DND-41 (cell line): ENCODE results near the gene NAPA.

Experiments
- ATAC-seq: fragments of 200-7000 bp; cut with Tn5 transposase; 3 replicates; pipeline ENCODE4 v1.9.1; 2021; ENCODE audit warnings: low read depth; ENCODE audit not compliant: insufficient read depth
- DNase-seq: peaks from one replicate; pipeline ENCODE4 v3.0.0-alpha.2; 2020
- H2AFZ ChIP-seq: 2 replicates; pipeline ENCODE4 v1.6.0; 2012; ENCODE audit warnings: low read depth, low read length
- H3K27ac ChIP-seq: 2 replicates; pipeline ENCODE4 v1.5.1; 2012; ENCODE audit warnings: low read length, inconsistent platforms
- H3K27me3 ChIP-seq: fragments of 200-600 bp; sonication (generic); 2 replicates; pipeline ENCODE4 v1.6.0; 2012; ENCODE audit warnings: low read length, mild to moderate bottlenecking, inconsistent platforms; ENCODE audit not compliant: insufficient read depth, poor library complexity
- H3K36me3 ChIP-seq: 2 replicates; pipeline ENCODE4 v1.5.1; 2012; ENCODE audit warnings: low read length, inconsistent platforms; ENCODE audit not compliant: insufficient read depth
- H3K4me1 ChIP-seq: 2 replicates; pipeline ENCODE4 v1.5.1; 2012; ENCODE audit warnings: mild to moderate bottlenecking, low read length; ENCODE audit not compliant: insufficient read depth
- H3K4me2 ChIP-seq: 2 replicates; pipeline ENCODE4 v1.6.0; 2012; ENCODE audit warnings: mild to moderate bottlenecking, moderate library complexity, low read length, inconsistent platforms; ENCODE audit not compliant: insufficient read depth
- H3K4me3 ChIP-seq, 2 experiments: fragments of 200-600 bp in 1 of 2; shearing (Covaris generic) in 1 of 2; 2 replicates each; pipeline ENCODE4 v1.5.1; 2012 to 2016; ENCODE audit warnings: inconsistent platforms in 2 of 2, low read length in 2 of 2, mild to moderate bottlenecking in 2 of 2, low read depth in 1 of 2, moderate library complexity in 1 of 2
- H3K79me2 ChIP-seq: 2 replicates; pipeline ENCODE4 v1.6.0; 2012; ENCODE audit warnings: low read length, inconsistent platforms; ENCODE audit not compliant: insufficient read depth
- H3K9ac ChIP-seq: 2 replicates; pipeline ENCODE4 v1.6.0; 2012; ENCODE audit warnings: low read depth, mild to moderate bottlenecking, inconsistent platforms, low read length, moderate library complexity
- H3K9me3 ChIP-seq: 2 replicates; pipeline ENCODE4 v1.5.1; 2012; ENCODE audit warnings: low read length, moderate library complexity, mild to moderate bottlenecking, inconsistent platforms; ENCODE audit not compliant: insufficient read depth, severe bottlenecking
- H4K20me1 ChIP-seq: 2 replicates; pipeline ENCODE4 v1.6.0; 2012; ENCODE audit warnings: low read length; ENCODE audit not compliant: insufficient read depth
- EZH2 ChIP-seq: IDR thresholded peaks from 3 replicates; pipeline ENCODE4 v1.6.1; 2012; ENCODE audit warnings: borderline replicate concordance, low read depth, mild to moderate bottlenecking, moderate library complexity, low read length, inconsistent platforms; ENCODE audit not compliant: severe bottlenecking
- TF ChIP-seq, protein P1 (sequence below): IDR thresholded peaks from 2 replicates; pipeline ENCODE4 v1.5.1; 2012; ENCODE audit warnings: borderline replicate concordance, low read length, moderate library complexity, mild to moderate bottlenecking; ENCODE audit not compliant: poor library complexity, severe bottlenecking; ENCODE audit errors: extremely low read depth

NAPA gene

DNA sequence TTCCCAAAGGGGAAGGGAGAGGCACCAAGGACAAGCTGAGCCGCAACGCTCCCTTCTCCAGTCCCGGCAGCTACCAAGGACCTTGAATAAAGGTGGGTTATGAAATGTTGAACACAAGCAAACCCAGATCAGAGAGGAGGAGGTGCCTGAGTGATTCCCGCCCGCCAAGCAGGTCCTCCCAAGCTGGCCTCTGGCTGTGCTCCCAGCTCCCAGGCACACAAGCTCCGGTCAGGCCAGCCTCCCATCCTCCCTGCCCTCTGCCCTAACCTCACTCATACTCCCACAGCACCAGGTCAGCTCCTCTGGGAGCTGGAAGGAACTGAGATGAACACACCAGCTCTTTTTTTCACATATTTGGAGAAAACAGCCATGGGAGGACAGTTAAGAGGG, 3.7 kb downstream of the NAPA start:
- no peaks in the 10 kb centered on the region for H3K9me3 ChIP-seq
- no peak overlapping the region for H3K4me3 ChIP-seq
- TF ChIP-seq, protein P1, sequence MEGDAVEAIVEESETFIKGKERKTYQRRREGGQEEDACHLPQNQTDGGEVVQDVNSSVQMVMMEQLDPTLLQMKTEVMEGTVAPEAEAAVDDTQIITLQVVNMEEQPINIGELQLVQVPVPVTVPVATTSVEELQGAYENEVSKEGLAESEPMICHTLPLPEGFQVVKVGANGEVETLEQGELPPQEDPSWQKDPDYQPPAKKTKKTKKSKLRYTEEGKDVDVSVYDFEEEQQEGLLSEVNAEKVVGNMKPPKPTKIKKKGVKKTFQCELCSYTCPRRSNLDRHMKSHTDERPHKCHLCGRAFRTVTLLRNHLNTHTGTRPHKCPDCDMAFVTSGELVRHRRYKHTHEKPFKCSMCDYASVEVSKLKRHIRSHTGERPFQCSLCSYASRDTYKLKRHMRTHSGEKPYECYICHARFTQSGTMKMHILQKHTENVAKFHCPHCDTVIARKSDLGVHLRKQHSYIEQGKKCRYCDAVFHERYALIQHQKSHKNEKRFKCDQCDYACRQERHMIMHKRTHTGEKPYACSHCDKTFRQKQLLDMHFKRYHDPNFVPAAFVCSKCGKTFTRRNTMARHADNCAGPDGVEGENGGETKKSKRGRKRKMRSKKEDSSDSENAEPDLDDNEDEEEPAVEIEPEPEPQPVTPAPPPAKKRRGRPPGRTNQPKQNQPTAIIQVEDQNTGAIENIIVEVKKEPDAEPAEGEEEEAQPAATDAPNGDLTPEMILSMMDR = no peak
- no peak for TF ChIP-seq EZH2
- H4K20me1 ChIP-seq = peaks cover 81% of the 10 kb centered on the region
- no peak overlapping the region for H2AFZ ChIP-seq
- peaks cover 33% of the 10 kb centered on the region for H3K4me1 ChIP-seq
- DNase-seq (no peak), ATAC-seq (no peak)
- no peaks in the 10 kb centered on the region for H3K27me3 ChIP-seq
- no peak overlapping the region for H3K4me2 ChIP-seq
- no peak overlapping the region for H3K9ac ChIP-seq
- H3K79me2 ChIP-seq = peaks cover 85% of the 10 kb centered on the region
- H3K36me3 ChIP-seq = no peaks in the 10 kb centered on the region; the same call in 1 of the 2 replicates
- H3K27ac ChIP-seq = no peak overlapping the region

DNA sequence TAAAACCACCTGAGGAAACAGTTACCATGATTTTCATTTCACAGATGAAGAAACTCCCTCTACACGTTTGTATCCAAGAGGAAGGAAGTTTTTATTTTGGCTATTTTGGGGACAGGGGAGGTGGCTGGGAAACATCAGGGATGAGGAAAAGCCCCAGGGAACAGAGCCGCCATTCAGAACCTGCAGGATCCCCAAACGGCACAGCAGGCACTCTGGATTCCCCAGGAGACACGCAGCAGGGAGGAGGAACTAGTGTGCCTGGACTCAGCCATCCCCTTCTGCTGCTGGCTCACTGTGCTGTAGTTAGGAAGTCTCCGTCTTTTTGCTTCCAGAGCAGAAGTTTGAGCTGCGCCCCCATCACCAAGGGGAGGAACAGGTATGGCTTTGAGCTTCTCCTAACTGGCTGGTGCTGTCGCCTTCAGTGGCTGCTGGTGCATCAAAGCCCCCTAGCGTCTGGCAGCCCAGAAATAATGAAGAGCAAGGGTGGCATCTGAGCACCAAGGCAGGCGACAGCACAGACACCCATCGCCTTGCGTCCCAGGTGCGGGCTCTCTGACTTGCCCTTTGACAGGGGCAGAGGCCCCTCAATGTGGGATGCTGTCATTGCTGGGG, 4.2 kb downstream of the NAPA start:
- no peak overlapping the region for H3K4me2 ChIP-seq
- no peak overlapping the region for H3K9ac ChIP-seq
- no peaks in the 10 kb centered on the region for H3K27me3 ChIP-seq
- no peak for TF ChIP-seq EZH2
- TF ChIP-seq, protein P1 = no peak
- ATAC-seq = no peak
- no peak overlapping the region for H2AFZ ChIP-seq
- H3K36me3 ChIP-seq = peaks cover 1% of the 10 kb centered on the region; the same call in 1 of the 2 replicates
- no peak for DNase-seq
- H3K79me2 ChIP-seq = peaks cover 87% of the 10 kb centered on the region
- H3K4me1 ChIP-seq = peaks cover 28% of the 10 kb centered on the region
- no peak overlapping the region for H3K27ac ChIP-seq
- H4K20me1 ChIP-seq = peaks cover 85% of the 10 kb centered on the region
- H3K9me3 ChIP-seq = no peaks in the 10 kb centered on the region
- no peak overlapping the region for H3K4me3 ChIP-seq

DNA sequence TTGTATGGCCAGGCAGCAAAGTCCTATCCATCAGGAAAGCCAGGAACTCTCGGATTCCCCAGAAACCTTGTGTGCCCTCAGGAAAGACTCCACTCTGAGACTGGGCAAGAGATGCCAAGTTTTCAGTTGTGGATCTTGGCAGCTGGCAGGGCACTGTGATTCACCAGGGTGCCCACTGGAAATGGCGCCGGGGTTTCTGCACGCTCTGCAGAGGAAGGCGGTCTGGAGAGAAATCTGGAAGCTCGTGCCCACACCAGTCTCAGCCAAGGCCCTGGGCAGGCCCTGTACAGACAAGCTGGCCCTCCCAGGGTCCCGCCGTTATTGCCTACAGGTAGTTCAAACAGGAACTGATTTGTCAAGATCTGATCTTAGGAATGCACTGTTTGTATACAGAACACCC, 4.9 kb downstream of the NAPA start:
- Histone ChIP-seq H3K4me2 (no peak overlapping the region), H4K20me1 (peaks cover 91% of the 10 kb centered on the region), H3K27ac (no peak overlapping the region), H2AFZ (no peak overlapping the region), H3K9me3 (no peaks in the 10 kb centered on the region), H3K4me3 (no peak overlapping the region), H3K79me2 (peaks cover 89% of the 10 kb centered on the region), H3K9ac (no peak overlapping the region), H3K36me3 (peaks cover 7% of the 10 kb centered on the region; the same call in 1 of the 2 replicates), H3K27me3 (no peaks in the 10 kb centered on the region), H3K4me1 (peaks cover 25% of the 10 kb centered on the region)
- DNase-seq = no peak
- no peak for ATAC-seq
- TF ChIP-seq, protein P1 = no peak
- no peak for TF ChIP-seq EZH2
